BE2C (cell line): ENCODE measurements around the gene STAT5B.

Source experiments
- DNase-seq: peaks from one replicate; pipeline ENCODE4 v3.0.0-alpha.2; 2020
- H3K27me3 ChIP-seq: fragments of 250-450 bp; sonication (Bioruptor Pico); 2 replicates; pipeline ENCODE4 v1.5.1; 2020; ENCODE audit warnings: mild to moderate bottlenecking
- H3K36me3 ChIP-seq: fragments of 250-450 bp; sonication (Bioruptor Pico); 2 replicates; pipeline ENCODE4 v1.5.1; 2020; ENCODE audit warnings: mild to moderate bottlenecking
- H3K4me1 ChIP-seq: fragments of 250-450 bp; sonication (Bioruptor Pico); 2 replicates; pipeline ENCODE4 v1.5.1; 2020
- H3K4me3 ChIP-seq: 2 replicates; pipeline ENCODE4 v1.5.1; 2011; ENCODE audit warnings: low read depth, low read length
- H3K9me3 ChIP-seq: fragments of 250-450 bp; sonication (Bioruptor Pico); 2 replicates; pipeline ENCODE4 v1.5.1; 2020
- TF ChIP-seq, protein P1 (sequence below): IDR thresholded peaks from 2 replicates; pipeline ENCODE4 v1.5.1; 2012; ENCODE audit warnings: mild to moderate bottlenecking, low read depth, low read length

Gene STAT5B

DNA sequence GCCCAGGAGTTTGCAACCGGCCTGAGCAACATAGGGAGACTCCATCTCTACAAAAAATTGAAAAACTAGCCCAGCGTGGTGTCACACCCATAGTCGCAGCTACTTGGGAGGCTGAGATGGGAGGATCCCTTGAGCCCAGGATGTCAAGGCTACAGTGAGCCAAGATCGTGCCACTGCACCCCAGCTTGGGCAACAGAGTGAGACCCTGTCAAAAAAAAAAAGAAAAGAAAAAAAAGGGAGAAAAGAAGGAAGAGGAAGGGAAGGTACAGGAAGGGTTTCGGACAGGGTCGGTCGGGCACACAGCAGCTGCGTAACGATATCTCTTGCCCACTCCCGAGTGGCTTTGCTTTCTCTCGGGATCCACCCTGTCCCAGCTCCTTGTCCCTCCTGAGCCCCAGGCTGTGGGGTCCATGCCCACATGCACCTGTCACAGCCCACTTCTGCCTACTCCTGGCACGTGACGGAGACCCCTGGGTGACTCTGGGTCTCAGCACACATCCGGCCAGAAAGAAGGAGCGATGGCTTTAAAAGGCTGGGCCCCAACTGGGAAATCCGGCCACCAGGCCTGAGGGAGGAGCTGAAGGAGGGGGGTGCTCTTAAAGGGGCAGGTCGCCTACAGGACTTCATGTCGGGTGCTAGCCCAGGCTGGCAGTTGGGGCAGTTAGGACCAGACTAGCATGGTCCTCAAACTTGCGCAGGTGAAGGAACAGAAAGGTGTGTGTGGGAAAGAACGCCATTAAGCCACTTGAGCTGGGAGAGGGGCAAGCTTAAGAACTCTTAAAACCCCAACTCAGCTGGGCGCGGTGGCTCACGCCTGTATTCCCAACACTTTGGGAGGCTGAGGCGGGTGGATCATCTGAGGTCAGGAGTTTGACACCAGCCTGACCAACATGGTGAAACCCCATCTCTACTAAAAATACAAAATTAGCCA, 82.0 kb downstream of the STAT5B start, which contains the start of gene GHDC:
Gene GHDC, minus strand, starts transcription at position 526 of the 931 bp plus-strand sequence. CDS start 913 bp downstream, outside the sequence.
- Histone ChIP-seq H3K4me1 (peaks cover 3% of the 10 kb centered on the region; the same call in 1 of the 2 replicates), H3K9me3 (no peaks in the 10 kb centered on the region), H3K27me3 (no peaks in the 10 kb centered on the region), H3K4me3 (peak within 1 kb of the TSS; percentile 81), H3K36me3 (no peaks in the 10 kb centered on the region)
- DNase-seq: peak; percentile 83
- TF ChIP-seq, protein P1, sequence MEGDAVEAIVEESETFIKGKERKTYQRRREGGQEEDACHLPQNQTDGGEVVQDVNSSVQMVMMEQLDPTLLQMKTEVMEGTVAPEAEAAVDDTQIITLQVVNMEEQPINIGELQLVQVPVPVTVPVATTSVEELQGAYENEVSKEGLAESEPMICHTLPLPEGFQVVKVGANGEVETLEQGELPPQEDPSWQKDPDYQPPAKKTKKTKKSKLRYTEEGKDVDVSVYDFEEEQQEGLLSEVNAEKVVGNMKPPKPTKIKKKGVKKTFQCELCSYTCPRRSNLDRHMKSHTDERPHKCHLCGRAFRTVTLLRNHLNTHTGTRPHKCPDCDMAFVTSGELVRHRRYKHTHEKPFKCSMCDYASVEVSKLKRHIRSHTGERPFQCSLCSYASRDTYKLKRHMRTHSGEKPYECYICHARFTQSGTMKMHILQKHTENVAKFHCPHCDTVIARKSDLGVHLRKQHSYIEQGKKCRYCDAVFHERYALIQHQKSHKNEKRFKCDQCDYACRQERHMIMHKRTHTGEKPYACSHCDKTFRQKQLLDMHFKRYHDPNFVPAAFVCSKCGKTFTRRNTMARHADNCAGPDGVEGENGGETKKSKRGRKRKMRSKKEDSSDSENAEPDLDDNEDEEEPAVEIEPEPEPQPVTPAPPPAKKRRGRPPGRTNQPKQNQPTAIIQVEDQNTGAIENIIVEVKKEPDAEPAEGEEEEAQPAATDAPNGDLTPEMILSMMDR: no peak

DNA sequence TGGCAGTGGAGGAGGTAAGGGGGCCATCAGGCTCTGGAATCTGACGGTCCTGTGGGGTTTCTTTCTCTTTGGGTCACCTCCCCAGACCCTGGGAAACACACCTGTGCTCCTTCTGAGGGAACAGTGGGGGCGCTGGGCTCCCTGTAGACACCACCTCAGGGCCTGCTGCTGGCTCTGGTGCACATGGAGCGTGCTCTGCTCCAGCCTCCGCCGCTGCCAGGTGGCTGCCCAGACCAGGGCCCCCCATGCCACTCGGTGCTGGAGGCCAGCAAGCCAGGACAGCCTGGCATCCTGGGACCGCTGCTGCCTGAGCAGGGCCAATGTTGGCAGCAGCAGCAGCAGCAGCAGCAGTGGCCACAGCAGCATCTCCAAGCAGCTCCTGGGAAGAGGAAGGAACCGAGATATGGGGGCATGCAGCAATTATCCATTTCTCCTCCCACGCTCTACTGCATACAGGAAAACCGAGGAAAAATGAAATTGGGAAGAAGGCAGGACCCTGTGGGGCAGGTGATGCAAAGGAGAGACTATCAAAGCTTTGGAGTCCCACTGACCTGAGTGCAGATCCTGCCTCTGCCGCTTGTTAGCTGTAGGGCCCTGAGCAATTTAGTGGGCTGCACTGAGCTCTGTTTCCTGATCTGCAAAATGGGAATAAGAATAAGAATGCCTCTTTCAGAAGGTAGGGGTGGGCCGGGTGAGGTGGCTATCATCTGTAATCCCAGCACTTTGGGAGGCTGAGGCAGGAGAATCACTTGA, 82.8 kb downstream of the STAT5B start:
- TF ChIP-seq, protein P1: no peak
- Histone ChIP-seq H3K4me1 (peaks cover 3% of the 10 kb centered on the region; the same call in 1 of the 2 replicates), H3K27me3 (no peaks in the 10 kb centered on the region), H3K36me3 (no peaks in the 10 kb centered on the region), H3K9me3 (no peaks in the 10 kb centered on the region), H3K4me3 (peak overlapping the region; percentile 81)
- no peak for DNase-seq

DNA sequence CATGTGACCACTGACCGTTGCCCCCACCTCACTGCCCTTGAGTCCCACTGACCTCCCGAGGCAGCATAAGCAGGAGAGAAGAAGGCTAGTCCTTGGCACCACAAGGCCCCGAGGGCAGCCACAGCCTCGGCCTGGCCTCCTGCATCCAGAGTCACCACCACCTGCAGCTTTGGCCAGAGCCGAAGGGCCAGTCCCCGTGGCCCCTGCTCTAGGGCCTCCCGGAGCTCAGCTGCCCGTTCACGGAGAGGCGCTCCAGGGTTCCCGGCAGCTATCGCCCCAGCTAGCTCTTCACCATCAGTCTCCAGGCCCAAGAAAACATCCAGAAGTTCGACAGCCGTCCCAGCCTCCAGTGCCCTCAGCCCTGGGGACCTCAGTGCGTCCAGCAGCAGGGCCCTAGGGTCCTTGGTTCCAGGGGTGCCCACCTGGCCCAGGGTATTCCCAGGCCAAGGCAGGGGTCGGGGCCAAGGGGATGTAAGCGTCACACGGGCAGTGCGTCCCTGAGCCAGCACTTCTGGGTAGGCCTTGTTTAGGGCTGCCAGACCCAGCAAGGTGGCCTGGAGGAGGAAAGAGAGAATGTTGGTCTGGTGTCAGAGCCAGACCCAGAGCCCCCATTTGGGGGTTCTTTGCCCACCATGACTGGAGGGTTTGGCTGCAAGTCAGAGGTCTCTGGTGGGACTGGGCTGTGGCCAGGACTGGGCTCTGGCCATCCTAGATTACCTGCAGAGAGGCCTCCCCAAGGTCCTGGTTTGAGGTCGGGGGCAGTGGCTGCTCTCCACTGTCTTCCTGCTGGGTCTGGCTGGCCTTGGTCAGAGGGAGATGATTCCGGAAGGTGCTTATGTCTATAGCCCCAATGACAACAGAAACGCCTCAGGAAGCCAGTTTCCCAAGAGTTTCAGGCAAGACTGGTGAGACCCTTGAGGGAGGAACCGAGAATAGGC, 83.7 kb downstream of the STAT5B start:
- Histone ChIP-seq H3K27me3 (no peaks in the 10 kb centered on the region), H3K4me1 (peaks cover 3% of the 10 kb centered on the region; the same call in 1 of the 2 replicates), H3K36me3 (no peaks in the 10 kb centered on the region), H3K9me3 (no peaks in the 10 kb centered on the region), H3K4me3 (no peak overlapping the region)
- DNase-seq: no peak
- TF ChIP-seq, protein P1: no peak

DNA sequence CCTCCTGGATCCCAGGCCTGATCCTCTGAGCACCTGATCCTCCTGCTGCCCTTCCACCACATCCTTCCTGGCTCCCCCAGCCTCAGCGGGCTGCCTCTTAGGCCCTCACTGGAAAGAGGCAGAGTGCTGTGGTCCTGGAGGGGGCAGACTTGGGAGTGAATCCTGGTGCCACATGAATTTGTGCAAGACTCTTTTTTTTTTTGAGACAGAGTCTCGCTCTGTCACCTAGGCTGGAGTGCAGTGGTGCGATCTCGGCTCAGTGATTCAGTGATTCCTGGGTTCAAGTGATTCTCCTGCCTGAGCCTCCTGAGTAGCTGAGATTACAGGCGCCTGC, 84.9 kb downstream of the STAT5B start:
- no peaks in the 10 kb centered on the region for H3K9me3 ChIP-seq
- no peaks in the 10 kb centered on the region for H3K36me3 ChIP-seq
- DNase-seq: no peak
- H3K4me1 ChIP-seq: peaks cover 3% of the 10 kb centered on the region; the same call in 1 of the 2 replicates
- no peak overlapping the region for H3K4me3 ChIP-seq
- no peaks in the 10 kb centered on the region for H3K27me3 ChIP-seq
- TF ChIP-seq, protein P1: no peak

DNA sequence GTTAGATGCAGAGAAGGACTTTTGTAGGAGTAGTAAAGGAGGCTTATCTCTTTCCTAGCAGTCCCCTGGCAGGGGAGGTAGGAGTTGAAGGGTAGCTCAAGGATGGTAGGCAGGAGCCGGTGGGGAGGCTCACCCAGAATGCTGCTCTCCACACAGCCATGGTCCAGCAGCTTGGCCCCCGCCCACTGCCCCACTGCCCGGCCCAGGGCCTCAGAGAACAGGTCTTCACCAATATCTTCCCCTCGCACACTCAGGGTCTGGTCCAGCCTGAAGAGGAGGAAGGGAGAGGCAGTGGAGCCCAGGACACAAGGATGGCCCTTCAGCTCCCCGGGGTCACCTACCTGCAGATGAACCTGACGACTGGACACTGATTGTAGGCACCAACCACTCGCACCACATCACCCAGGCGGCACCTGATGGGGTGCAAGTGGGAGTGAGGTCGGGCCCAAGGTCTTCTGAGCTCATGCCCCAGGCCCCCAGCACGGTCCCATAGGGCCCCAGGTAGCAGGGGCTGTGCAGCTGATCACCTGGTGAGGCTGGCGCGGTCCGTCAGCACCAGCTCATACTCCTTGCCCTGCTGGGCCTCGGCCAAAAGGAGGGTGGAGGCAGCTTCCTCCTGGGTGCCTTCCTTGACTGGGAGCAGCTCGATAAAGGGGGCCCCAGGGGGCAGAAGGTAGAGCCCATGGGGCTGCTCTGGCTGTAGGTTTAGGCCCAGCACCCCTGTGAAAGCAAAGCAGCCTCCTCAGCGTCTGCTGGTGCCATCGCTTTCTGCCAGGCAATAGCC, 85.5 kb downstream of the STAT5B start:
- no peak for DNase-seq
- TF ChIP-seq, protein P1: no peak
- H3K4me1 ChIP-seq: peaks cover 3% of the 10 kb centered on the region; the same call in 1 of the 2 replicates
- no peaks in the 10 kb centered on the region for H3K27me3 ChIP-seq
- H3K4me3 ChIP-seq: no peak overlapping the region
- H3K36me3 ChIP-seq: no peaks in the 10 kb centered on the region
- H3K9me3 ChIP-seq: no peaks in the 10 kb centered on the region
